Activated naive CD4-positive, alpha-beta T cell treated with anti-CD3 and anti-CD28 coated beads, Interleukin-2, amount 50 U/mL, for 72 hours (primary cell): ENCODE results near the gene STIP1. TPM values are rescaled to one million over a fixed set of nuclear protein-coding genes. Genes with fewer than 3 reads are reported as not detected.
"Not testable (repeated sequence)": the region's sequence is repeated elsewhere in the genome, so short reads cannot be mapped to it uniquely, and the experiment has no call there.

Experiments
- ATAC-seq, 2 donors: fragments of 150-1000 bp; cut with Tn5 transposase; 2 replicates each; pipeline ENCODE4 v1.10.0; 2021; ENCODE audit warnings: mild to moderate bottlenecking in 2 of 2, moderate library complexity in 2 of 2
- DNase-seq, 2 donors: peaks; one replicate each; pipeline ENCODE4 v3.0.0; 2021 to 2022; ENCODE audit warnings: low spot score in 2 of 2
- H3K27ac Mint-ChIP-seq, 2 donors: one replicate each; pipeline ENCODE4 v1.8.0; 2022; ENCODE audit warnings: mild to moderate bottlenecking in 2 of 2, mixed read lengths in 2 of 2
- H3K36me3 Mint-ChIP-seq, 2 donors: one replicate each; pipeline ENCODE4 v1.8.0; 2022; ENCODE audit warnings: mixed read lengths in 2 of 2
- H3K9me3 Mint-ChIP-seq, 2 donors: one replicate each; pipeline ENCODE4 v1.8.0; 2022; ENCODE audit warnings: mixed read lengths in 2 of 2
- total RNA-seq, 2 donors: library from RNA; stranded (reverse); gene quantifications; one replicate each; pipeline ENCODE4 v1.2.3, GENCODE V29; 2022

The STIP1 gene
- total RNA-seq, 2 donors from 2014 or later, result 328 to 366 TPM

GRCh38 chr11:64246621-64246870, 60.6 kb downstream of the STIP1 start:
- not testable (repeated sequence) for H3K9me3 Mint-ChIP-seq, DNase-seq
- peak; percentile 3 to 29 for ATAC-seq
- Mint-ChIP-seq H3K36me3 (peaks cover 6 to 16% of the 10 kb centered on the region in 2 donors), H3K27ac (peak overlapping the region in 1 of 2 donors; percentile 93)

DNA sequence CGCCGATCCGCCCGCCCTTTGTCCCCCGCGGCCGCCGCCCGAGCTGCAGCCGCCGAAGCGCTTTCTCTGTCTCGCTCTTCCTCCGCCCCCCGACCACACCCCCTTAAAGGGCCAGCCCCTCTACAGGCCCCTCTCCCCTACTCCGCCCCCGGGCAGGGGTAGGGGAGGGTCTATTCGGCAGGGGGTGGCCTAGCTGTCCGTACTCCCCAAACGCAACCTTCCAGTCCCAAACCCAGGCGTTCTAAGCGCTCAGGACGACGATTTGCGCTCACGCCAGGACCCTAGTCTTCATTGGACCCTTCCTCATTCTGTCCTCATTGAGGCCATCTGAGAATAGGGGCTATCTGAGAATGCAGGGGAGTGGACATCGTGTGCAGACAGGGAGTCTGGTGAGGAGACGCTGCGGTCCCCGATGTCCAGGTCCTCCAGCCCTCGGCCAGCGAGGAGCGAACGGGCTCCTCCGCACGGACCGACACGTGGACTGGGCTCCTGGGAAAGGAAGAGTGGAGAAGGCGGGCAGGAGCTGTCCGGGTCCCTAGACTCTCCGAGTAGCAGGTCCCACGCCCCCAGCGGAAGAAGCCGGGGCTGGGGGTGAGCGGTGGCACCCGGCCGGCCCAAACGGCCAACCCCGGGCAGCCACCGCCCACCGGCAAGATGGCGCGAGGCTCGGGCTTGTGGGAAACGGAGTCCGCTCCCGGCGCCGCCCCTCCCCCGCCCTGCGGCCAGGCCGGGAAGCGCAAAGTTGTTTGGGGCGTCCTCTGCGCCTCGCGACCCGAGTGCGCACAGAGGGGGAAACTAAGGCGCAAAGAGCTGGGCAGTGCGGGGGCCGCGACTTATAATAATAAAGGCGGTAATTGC, 61.1 kb downstream of the STIP1 start, which contains the start of gene PPP1R14B:
Gene PPP1R14B, minus strand, starts transcription at position 73 of the 858 bp plus-strand sequence. CDS start 270 bp downstream, outside the sequence.
- peak; percentile 74 to 82 for DNase-seq
- Mint-ChIP-seq H3K36me3 (peaks cover 6 to 16% of the 10 kb centered on the region in 2 donors), H3K27ac (peak within 1 kb of the TSS; percentile 91 to 93), H3K9me3 (no peaks in the 10 kb centered on the region)
- peak; percentile 39 to 73 for ATAC-seq

DNA sequence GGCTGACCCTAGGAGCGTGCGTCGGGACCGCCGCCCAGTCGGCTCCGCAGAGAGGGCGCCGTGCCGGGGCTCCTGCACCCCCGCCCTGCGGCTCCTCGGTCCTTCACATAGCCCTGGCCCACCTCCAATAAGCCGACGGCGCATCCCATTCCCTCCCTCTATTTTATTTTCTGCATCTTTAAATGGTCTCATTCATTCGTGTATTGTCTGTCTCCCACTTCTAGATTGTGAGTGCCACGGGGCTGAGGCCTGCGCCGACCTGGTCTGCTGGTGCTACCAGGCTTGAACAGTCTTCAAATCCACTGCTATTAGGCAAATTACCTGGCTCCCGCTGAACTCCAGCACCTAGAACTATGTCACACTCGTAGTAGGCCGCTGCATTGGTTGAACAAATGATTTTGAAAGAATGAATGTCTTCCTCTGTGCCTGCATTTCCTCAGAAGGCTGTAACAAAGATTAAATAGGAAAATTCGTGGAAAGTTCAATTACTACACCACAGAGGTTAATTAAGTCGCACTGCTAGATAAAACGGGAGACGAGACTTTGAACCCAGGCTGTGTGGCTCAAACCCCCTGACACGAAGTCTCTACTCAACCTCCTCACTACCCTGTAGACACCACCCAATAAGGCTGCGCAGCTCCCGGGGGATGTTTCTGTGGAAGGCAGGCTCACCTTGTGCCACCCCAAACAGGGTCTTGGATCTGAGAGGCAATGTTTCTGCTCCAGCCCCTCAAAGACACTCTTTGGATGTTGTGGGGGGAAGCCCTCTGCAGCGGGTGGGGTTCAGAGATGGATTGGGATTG, 62.0 kb downstream of the STIP1 start:
- Mint-ChIP-seq H3K36me3 (peaks cover 6 to 16% of the 10 kb centered on the region in 2 donors), H3K27ac (peak overlapping the region in 1 of 2 donors; percentile 65), H3K9me3 (no peaks in the 10 kb centered on the region)
- ATAC-seq (no peak), DNase-seq (no peak)

- Mint-ChIP-seq H3K9me3 (no peaks in the 10 kb centered on the region), H3K36me3 (peaks cover 6 to 9% of the 10 kb centered on the region in 2 donors), H3K27ac (no peak overlapping the region)
- DNase-seq (no peak), ATAC-seq (no peak)
These were observed 62.6 kb downstream of the STIP1 start for GRCh38 chr11:64248578-64248977.

DNA sequence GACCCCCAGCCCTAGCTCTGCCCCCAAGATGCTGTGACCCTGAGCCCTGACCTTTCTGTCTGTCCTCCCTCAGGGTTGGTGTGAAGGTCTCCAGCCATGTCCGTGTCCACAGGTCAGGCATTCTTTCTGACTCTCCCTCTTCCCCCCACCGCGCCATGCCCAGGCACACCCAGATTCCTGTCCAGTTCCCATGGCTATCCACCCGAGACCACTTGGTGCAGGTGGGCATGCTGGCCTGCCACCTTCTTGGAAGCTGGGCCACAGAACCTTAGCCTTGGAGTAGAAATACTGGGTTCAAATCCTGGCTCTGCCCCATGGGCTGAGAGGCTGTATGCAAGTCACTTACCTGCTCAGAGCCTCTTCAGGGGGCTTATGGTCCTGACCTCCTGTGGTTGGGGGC, 63.1 kb downstream of the STIP1 start:
- no peak overlapping the region for H3K27ac Mint-ChIP-seq
- DNase-seq (no peak), ATAC-seq (no peak)
- no peaks in the 10 kb centered on the region for H3K9me3 Mint-ChIP-seq
- peaks cover 6% of the 10 kb centered on the region in 2 donors for H3K36me3 Mint-ChIP-seq

GRCh38 chr11:64249563-64250414, 63.8 kb downstream of the STIP1 start:
- H3K27ac Mint-ChIP-seq, result no peak overlapping the region
- no peak for DNase-seq

GRCh38 chr11:64250415-64251015, 64.5 kb downstream of the STIP1 start:
- ATAC-seq (no peak), DNase-seq (no peak)
- Mint-ChIP-seq H3K9me3 (no peaks in the 10 kb centered on the region), H3K36me3 (peaks cover 6% of the 10 kb centered on the region in 2 donors), H3K27ac (no peak overlapping the region)

More at GRCh38 chr11:64249563-64250414, 63.8 kb downstream of the STIP1 start:
- no peaks in the 10 kb centered on the region for H3K9me3 Mint-ChIP-seq
- peaks cover 6% of the 10 kb centered on the region in 2 donors for H3K36me3 Mint-ChIP-seq
- no peak for ATAC-seq

DNA sequence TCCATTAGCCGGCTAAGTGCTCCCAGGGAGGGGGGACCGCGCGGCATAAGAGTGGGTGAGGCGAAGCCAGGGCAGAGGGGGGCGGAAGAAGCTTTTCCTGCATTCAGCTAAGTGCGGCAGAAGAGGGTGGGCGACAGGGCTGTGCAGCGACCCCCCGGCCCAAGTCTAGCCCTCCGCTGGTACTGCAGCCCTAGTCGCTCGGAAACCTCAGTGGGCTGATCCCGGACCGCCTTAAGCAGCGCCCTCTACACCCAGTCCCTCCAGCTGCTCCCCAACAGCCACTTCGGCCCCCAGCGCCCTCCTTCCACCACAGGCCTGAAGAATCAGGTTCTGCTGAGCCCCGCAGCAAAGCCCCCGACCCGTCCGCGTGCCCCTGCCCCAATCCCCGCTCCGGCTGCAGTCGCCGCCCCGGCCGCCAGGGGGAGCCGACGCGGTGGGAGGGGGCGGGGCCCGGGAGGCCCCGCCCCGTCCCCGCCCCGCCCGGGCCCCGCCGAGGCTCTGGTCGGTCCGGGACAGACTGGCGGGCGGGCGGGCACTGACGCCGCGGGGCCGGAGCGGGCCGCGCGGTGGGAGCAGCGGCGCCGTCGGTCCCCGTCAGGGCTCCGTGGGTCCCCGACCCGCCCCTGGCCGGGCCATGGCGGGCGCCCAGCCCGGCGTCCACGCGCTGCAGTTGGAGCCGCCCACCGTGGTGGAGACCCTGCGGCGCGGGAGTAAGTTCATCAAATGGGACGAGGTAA, 65.2 kb downstream of the STIP1 start, which contains the start of gene PLCB3:
Gene PLCB3, plus strand, starts transcription at position 515 of the 737 bp plus-strand sequence. Its CDS starts 120 bp downstream, at position 635.
- no peaks in the 10 kb centered on the region for H3K36me3 Mint-ChIP-seq
- ATAC-seq, result peak; percentile 73 to 74
- DNase-seq, result peak in 1 of 2 donors; percentile 79
- H3K9me3 Mint-ChIP-seq, result no peaks in the 10 kb centered on the region
- peak within 1 kb of the TSS; percentile 55 to 57 for H3K27ac Mint-ChIP-seq

- no peaks in the 10 kb centered on the region for H3K9me3 Mint-ChIP-seq
- peak overlapping the region in 1 of 2 donors; percentile 55 for H3K27ac Mint-ChIP-seq
- DNase-seq (no peak), ATAC-seq (no peak)
- no peaks in the 10 kb centered on the region for H3K36me3 Mint-ChIP-seq
These were observed 65.7 kb downstream of the STIP1 start for GRCh38 chr11:64251753-64252002.

DNA sequence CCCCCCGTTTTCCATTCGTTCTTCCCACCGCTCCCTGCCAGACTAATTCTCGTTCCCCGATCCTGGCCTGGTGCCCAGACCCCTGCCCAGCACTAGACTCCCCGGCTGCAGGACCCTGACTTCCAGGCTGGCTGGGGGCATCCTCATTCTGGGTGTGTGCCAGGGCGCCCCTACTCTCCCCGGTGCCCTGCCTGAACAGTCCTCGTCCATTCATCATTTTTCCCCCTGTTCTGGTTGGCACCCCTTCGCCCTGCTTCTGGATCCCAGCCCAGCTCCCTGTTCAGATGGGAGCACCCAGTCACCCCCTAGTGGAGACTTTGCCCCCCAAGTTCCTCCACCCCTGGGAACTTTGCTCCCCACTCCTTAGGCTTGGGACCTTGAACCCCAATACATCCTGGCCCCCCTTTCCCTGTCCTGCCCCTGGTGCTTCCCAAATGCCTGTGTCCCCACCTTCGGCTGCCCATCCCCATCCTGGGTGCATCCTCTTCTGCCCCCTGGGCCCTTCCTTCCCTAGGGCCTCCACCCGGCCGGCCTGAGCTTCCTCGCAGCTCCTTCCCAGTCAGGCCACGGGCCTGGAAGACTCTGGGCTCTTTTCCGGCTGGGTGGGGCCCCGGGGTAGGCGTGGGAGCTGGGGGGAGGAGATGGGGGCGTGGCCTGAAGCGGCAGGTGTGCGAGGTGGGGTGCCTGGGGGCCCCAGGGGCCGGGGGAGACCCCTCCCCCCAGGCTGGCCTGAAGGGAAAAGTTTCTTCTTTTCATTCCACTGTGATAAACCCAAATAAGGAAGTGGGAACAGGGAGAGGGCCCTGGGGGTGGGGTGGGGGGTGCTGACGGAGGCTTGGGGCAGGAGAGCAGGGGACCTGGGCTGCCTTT, 66.3 kb downstream of the STIP1 start:
- DNase-seq (no peak), ATAC-seq (peak in 1 of 2 donors; percentile 4)
- peak overlapping the region; percentile 55 to 57 for H3K27ac Mint-ChIP-seq

DNA sequence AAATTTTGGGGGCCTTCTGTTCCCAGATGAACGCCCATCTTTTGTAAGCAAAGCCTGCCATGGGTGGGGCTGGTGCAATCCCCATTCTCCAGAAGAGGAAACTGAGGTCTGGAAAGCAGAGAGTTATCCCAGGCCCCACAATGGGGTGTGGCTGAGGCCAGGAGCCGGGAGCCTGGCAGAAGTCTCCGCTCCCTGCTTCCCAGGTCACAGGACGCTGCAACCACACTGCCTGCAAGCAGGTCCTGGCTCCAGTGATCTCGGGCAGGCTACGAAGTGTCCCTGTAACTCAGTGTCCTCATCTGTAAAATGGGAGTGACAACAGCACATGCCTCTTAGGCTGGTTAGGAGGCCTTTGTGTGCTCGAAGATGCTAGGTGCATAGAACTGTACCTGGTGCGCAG, 67.1 kb downstream of the STIP1 start:
- no peaks in the 10 kb centered on the region for H3K9me3 Mint-ChIP-seq
- ATAC-seq, result no peak
- no peak for DNase-seq

More for the DNA sequence above, 66.3 kb downstream of the STIP1 start:
- no peaks in the 10 kb centered on the region for H3K36me3 Mint-ChIP-seq
- H3K9me3 Mint-ChIP-seq, result no peaks in the 10 kb centered on the region

DNA sequence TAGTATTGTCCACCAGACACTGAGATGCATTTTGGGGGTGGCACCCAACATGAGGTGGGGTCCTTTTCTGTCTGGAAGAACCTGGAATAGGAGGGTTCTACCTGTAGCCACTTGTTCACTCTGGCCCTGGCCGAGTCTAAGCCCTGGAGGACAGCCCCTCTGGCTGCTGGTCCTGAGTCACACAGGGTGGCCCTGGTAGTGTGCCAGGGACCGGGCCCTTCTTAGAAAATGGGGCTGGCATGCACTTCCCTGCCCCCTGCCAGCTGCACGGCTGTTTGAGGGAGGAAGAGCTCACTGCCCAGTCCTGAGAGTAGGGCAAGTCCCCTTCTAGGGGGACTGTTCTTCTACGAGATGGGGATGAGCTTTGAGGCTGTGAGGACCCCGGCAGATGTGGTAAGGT, 67.5 kb downstream of the STIP1 start:
- peak overlapping the region in 1 of 2 donors; percentile 46 for H3K27ac Mint-ChIP-seq
- H3K9me3 Mint-ChIP-seq, result no peaks in the 10 kb centered on the region
- H3K36me3 Mint-ChIP-seq, result no peaks in the 10 kb centered on the region
- DNase-seq (no peak), ATAC-seq (no peak)

More for the DNA sequence above, 67.1 kb downstream of the STIP1 start:
- Mint-ChIP-seq H3K36me3 (no peaks in the 10 kb centered on the region), H3K27ac (no peak overlapping the region)
